A549 (cell line): ENCODE data around the gene TMEM117.

ENCODE experiments used
- CBX2 ChIP-seq: fragments of 200-600 bp; sonication (generic); IDR thresholded peaks from 2 replicates; pipeline ENCODE4 v1.6.1; 2016; ENCODE audit warnings: low read depth, mild to moderate bottlenecking, borderline replicate concordance
- MAFK ChIP-seq: fragments of 450-650 bp; IDR thresholded peaks from 2 replicates; pipeline ENCODE4 v1.6.1; 2014; ENCODE audit not compliant: partially characterized antibody
- POLR2A ChIP-seq: IDR thresholded peaks from 2 replicates; pipeline ENCODE4 v1.6.1; 2012; ENCODE audit warnings: mild to moderate bottlenecking, low read length
- USF2 ChIP-seq: fragments of 450-650 bp; IDR thresholded peaks from 2 replicates; pipeline ENCODE4 v1.6.1; 2014; ENCODE audit warnings: antibody characterized with exemption
- TF ChIP-seq, protein P1 (sequence below): fragments of >200 bp; sonication (Bioruptor Twin); formaldehyde crosslinking; IDR thresholded peaks from 3 replicates; pipeline ENCODE4 v1.5.1; 2016

GRCh38 chr12:44059476-44059875 lies 223.6 kb downstream of the TMEM117 start:
- no peak for TF ChIP-seq POLR2A
- TF ChIP-seq USF2: no peak
- TF ChIP-seq, protein P1, sequence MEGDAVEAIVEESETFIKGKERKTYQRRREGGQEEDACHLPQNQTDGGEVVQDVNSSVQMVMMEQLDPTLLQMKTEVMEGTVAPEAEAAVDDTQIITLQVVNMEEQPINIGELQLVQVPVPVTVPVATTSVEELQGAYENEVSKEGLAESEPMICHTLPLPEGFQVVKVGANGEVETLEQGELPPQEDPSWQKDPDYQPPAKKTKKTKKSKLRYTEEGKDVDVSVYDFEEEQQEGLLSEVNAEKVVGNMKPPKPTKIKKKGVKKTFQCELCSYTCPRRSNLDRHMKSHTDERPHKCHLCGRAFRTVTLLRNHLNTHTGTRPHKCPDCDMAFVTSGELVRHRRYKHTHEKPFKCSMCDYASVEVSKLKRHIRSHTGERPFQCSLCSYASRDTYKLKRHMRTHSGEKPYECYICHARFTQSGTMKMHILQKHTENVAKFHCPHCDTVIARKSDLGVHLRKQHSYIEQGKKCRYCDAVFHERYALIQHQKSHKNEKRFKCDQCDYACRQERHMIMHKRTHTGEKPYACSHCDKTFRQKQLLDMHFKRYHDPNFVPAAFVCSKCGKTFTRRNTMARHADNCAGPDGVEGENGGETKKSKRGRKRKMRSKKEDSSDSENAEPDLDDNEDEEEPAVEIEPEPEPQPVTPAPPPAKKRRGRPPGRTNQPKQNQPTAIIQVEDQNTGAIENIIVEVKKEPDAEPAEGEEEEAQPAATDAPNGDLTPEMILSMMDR: no peak
- no peak for TF ChIP-seq CBX2
- no peak for TF ChIP-seq MAFK
